ENCODE results near the gene A2M. TPM values are rescaled to one million over a fixed set of nuclear protein-coding genes. Genes with fewer than 3 reads are reported as not detected.

A2M gene
- total RNA-seq, 1 donor from 2014 or later = 1.2 TPM

- Mint-ChIP-seq H3K27ac (ENCODE audit: unreplicated experiment) (no peak overlapping the region), H3K4me1 (ENCODE audit: unreplicated experiment) (no peaks in the 10 kb centered on the region), H3K27me3 (ENCODE audit: unreplicated experiment) (peaks cover 14% of the 10 kb centered on the region), H3K4me3 (ENCODE audit: unreplicated experiment) (no peak overlapping the region), H3K9me3 (ENCODE audit: unreplicated experiment) (no peaks in the 10 kb centered on the region), H3K36me3 (ENCODE audit: unreplicated experiment) (no peaks in the 10 kb centered on the region)
- no peak for TF ChIP-seq CTCF (IDR thresholded peaks at IDR 0.05)
- DNase-seq (ENCODE audit: extremely low spot score, unreplicated experiment) = no peak
These were observed 74.4 kb downstream of the A2M start for GRCh38 chr12:9041321-9041720.

- no peak for TF ChIP-seq CTCF (IDR thresholded peaks at IDR 0.05)
- H3K4me3 Mint-ChIP-seq (ENCODE audit: unreplicated experiment) = no peak overlapping the region
- H3K36me3 Mint-ChIP-seq (ENCODE audit: unreplicated experiment) = no peaks in the 10 kb centered on the region
- no peaks in the 10 kb centered on the region for H3K9me3 Mint-ChIP-seq (ENCODE audit: unreplicated experiment)
- DNase-seq (ENCODE audit: extremely low spot score, unreplicated experiment) = no peak
- peaks cover 11% of the 10 kb centered on the region for H3K27me3 Mint-ChIP-seq (ENCODE audit: unreplicated experiment)
- H3K27ac Mint-ChIP-seq (ENCODE audit: unreplicated experiment) = no peak overlapping the region
- no peaks in the 10 kb centered on the region for H3K4me1 Mint-ChIP-seq (ENCODE audit: unreplicated experiment)
These were observed 75.1 kb downstream of the A2M start for GRCh38 chr12:9040484-9041186.

GRCh38 chr12:9039397-9039977 is 76.2 kb downstream of the A2M start:
- Mint-ChIP-seq H3K27me3 (ENCODE audit: unreplicated experiment) (peaks cover 11% of the 10 kb centered on the region), H3K9me3 (ENCODE audit: unreplicated experiment) (no peaks in the 10 kb centered on the region), H3K27ac (ENCODE audit: unreplicated experiment) (no peak overlapping the region), H3K4me1 (ENCODE audit: unreplicated experiment) (no peaks in the 10 kb centered on the region), H3K36me3 (ENCODE audit: unreplicated experiment) (no peaks in the 10 kb centered on the region), H3K4me3 (ENCODE audit: unreplicated experiment) (no peak overlapping the region)
- TF ChIP-seq CTCF (IDR thresholded peaks at IDR 0.05) = peak; percentile 72
- DNase-seq (ENCODE audit: extremely low spot score, unreplicated experiment) = no peak

GRCh38 chr12:9037431-9037830 is 78.3 kb downstream of the A2M start:
- Mint-ChIP-seq H3K27me3 (ENCODE audit: unreplicated experiment) (peaks cover 8% of the 10 kb centered on the region), H3K4me3 (ENCODE audit: unreplicated experiment) (no peak overlapping the region)

More at GRCh38 chr12:9037431-9037830, 78.3 kb downstream of the A2M start:
- Mint-ChIP-seq H3K27ac (ENCODE audit: unreplicated experiment) (no peak overlapping the region), H3K4me1 (ENCODE audit: unreplicated experiment) (no peaks in the 10 kb centered on the region), H3K36me3 (ENCODE audit: unreplicated experiment) (no peaks in the 10 kb centered on the region), H3K9me3 (ENCODE audit: unreplicated experiment) (no peaks in the 10 kb centered on the region)
- no peak for DNase-seq (ENCODE audit: extremely low spot score, unreplicated experiment)
- TF ChIP-seq CTCF (IDR thresholded peaks at IDR 0.05) = no peak
